H9 (cell line): ENCODE data around the gene RANBP3. TPM values are rescaled to one million over a fixed set of nuclear protein-coding genes. Genes with fewer than 3 reads are reported as not detected.

Experiments
- DNase-seq: peaks from one replicate; pipeline ENCODE4 v3.0.0-alpha.2; 2017
- H2AFZ ChIP-seq: one replicate; pipeline ENCODE4 v1.6.1; 2013; ENCODE audit warnings: mild to moderate bottlenecking, low read length, control low read depth, moderate library complexity
- H2AK5ac ChIP-seq: 2 replicates; pipeline ENCODE4 v1.6.1; 2013; ENCODE audit warnings: low read length, control low read depth, mixed read lengths; ENCODE audit not compliant: insufficient read length
- H2BK120ac ChIP-seq: one replicate; pipeline ENCODE4 v1.6.1; 2013; ENCODE audit warnings: low read depth, mild to moderate bottlenecking, low read length, control low read depth, inconsistent platforms; ENCODE audit not compliant: poor library complexity, severe bottlenecking
- H2BK12ac ChIP-seq: 2 replicates; pipeline ENCODE4 v1.6.1; 2013; ENCODE audit warnings: low read length, control low read depth, mixed read lengths, low read depth; ENCODE audit not compliant: insufficient read length
- H2BK15ac ChIP-seq: 2 replicates; pipeline ENCODE4 v1.6.1; 2013; ENCODE audit warnings: low read depth, low read length, control low read depth
- H2BK20ac ChIP-seq: one replicate; pipeline ENCODE4 v1.6.1; 2013; ENCODE audit warnings: low read depth, mild to moderate bottlenecking, low read length, control low read depth, inconsistent platforms; ENCODE audit not compliant: poor library complexity, severe bottlenecking
- H2BK5ac ChIP-seq: 2 replicates; pipeline ENCODE4 v1.6.1; 2013; ENCODE audit warnings: low read length, control low read depth, mixed read lengths; ENCODE audit not compliant: insufficient read length
- H3K14ac ChIP-seq: 2 replicates; pipeline ENCODE4 v1.6.1; 2013; ENCODE audit warnings: low read length, control low read depth; ENCODE audit not compliant: insufficient read depth
- H3K18ac ChIP-seq: 2 replicates; pipeline ENCODE4 v1.6.1; 2013; ENCODE audit warnings: low read depth, mild to moderate bottlenecking, mixed read lengths, low read length, control low read depth; ENCODE audit not compliant: insufficient read length
- H3K23ac ChIP-seq: 2 replicates; pipeline ENCODE4 v1.6.1; 2013; ENCODE audit warnings: low read length, control low read depth, mixed read lengths, low read depth; ENCODE audit not compliant: insufficient read length
- H3K23me2 ChIP-seq: 2 replicates; pipeline ENCODE4 v1.6.1; 2013; ENCODE audit warnings: low read depth, mild to moderate bottlenecking, mixed read lengths, low read length, control low read depth; ENCODE audit not compliant: insufficient read length, poor library complexity, severe bottlenecking
- H3K27ac ChIP-seq: 2 replicates; pipeline ENCODE4 v1.5.1; 2013; ENCODE audit warnings: low read length, control low read depth, mixed read lengths, low read depth; ENCODE audit not compliant: insufficient read length
- H3K27me3 ChIP-seq: 2 replicates; pipeline ENCODE4 v1.6.1; 2013; ENCODE audit warnings: low read length, control low read depth, inconsistent platforms; ENCODE audit not compliant: insufficient read depth
- H3K4ac ChIP-seq: 2 replicates; pipeline ENCODE4 v1.6.1; 2013; ENCODE audit warnings: low read depth, mild to moderate bottlenecking, control low read depth, inconsistent platforms, low read length, moderate library complexity
- H3K4me1 ChIP-seq: 2 replicates; pipeline ENCODE4 v1.6.1; 2013; ENCODE audit warnings: low read length, control low read depth, inconsistent platforms; ENCODE audit not compliant: insufficient read depth
- H3K4me2 ChIP-seq: 2 replicates; pipeline ENCODE4 v1.6.1; 2013; ENCODE audit warnings: low read length, control low read depth, mixed read lengths; ENCODE audit not compliant: insufficient read length, insufficient read depth
- H3K56ac ChIP-seq: 2 replicates; pipeline ENCODE4 v1.6.1; 2013; ENCODE audit warnings: low read depth, mild to moderate bottlenecking, mixed read lengths, low read length, control low read depth; ENCODE audit not compliant: insufficient read length
- H3K79me1 ChIP-seq: 2 replicates; pipeline ENCODE4 v1.6.1; 2013; ENCODE audit warnings: low read depth, mild to moderate bottlenecking, moderate library complexity, low read length, control low read depth, inconsistent platforms; ENCODE audit not compliant: insufficient read depth, poor library complexity, severe bottlenecking
- H3K79me2 ChIP-seq: 2 replicates; pipeline ENCODE4 v1.6.1; 2013; ENCODE audit warnings: low read length, control low read depth, inconsistent platforms; ENCODE audit not compliant: insufficient read depth
- H3K9ac ChIP-seq: 2 replicates; pipeline ENCODE4 v1.6.1; 2013; ENCODE audit warnings: low read length, control low read depth, mixed read lengths; ENCODE audit not compliant: insufficient read length; ENCODE audit errors: extremely low read depth
- H3K9me3 ChIP-seq: one replicate; pipeline ENCODE4 v1.6.1; 2013; ENCODE audit warnings: low read depth, low read length, inconsistent platforms; ENCODE audit not compliant: control insufficient read depth
- H3T11ph ChIP-seq: one replicate; pipeline ENCODE4 v1.6.1; 2013; ENCODE audit warnings: mild to moderate bottlenecking, low read length, control low read depth, inconsistent platforms
- H4K20me1 ChIP-seq: one replicate; pipeline ENCODE4 v1.6.1; 2013; ENCODE audit not compliant: control insufficient read depth, insufficient read length, insufficient read depth
- H4K5ac ChIP-seq: 2 replicates; pipeline ENCODE4 v1.6.1; 2013; ENCODE audit warnings: low read depth, mild to moderate bottlenecking, mixed read lengths, low read length, control low read depth; ENCODE audit not compliant: insufficient read length
- H4K8ac ChIP-seq: replicated peaks from 2 replicates; pipeline ENCODE4 v1.6.1; 2013; ENCODE audit warnings: low read length, control low read depth, mixed read lengths, low read depth; ENCODE audit not compliant: insufficient read length
- H4K91ac ChIP-seq: 2 replicates; pipeline ENCODE4 v1.6.1; 2013; ENCODE audit warnings: low read depth, mild to moderate bottlenecking, moderate library complexity, mixed read lengths, low read length, control low read depth; ENCODE audit not compliant: insufficient read length
- H3K27ac Mint-ChIP-seq, 3 experiments: 2 replicates in 2 of 3; 3 replicates in 1 of 3; pipeline ENCODE4 v1.8.0; 2020 to 2021; ENCODE audit warnings: mixed read lengths in 3 of 3, mild to moderate bottlenecking in 1 of 3, moderate library complexity in 1 of 3
- H3K27me3 Mint-ChIP-seq: 2 replicates; pipeline ENCODE4 v1.8.0; 2021; ENCODE audit warnings: low read depth, mild to moderate bottlenecking, moderate library complexity, mixed read lengths
- H3K36me3 Mint-ChIP-seq, 3 experiments: 2 replicates in 2 of 3; 3 replicates in 1 of 3; pipeline ENCODE4 v1.8.0; 2020 to 2021; ENCODE audit warnings: low read depth in 3 of 3, mixed read lengths in 3 of 3; ENCODE audit not compliant: insufficient read depth in 1 of 3
- H3K4me1 Mint-ChIP-seq, 2 experiments: 2 replicates each; pipeline ENCODE4 v1.8.0; 2020; ENCODE audit warnings: mixed read lengths in 2 of 2
- H3K4me3 Mint-ChIP-seq, 2 experiments: 2 replicates in 1 of 2; 3 replicates in 1 of 2; pipeline ENCODE4 v1.8.0; 2020 to 2021; ENCODE audit warnings: mild to moderate bottlenecking in 2 of 2, mixed read lengths in 2 of 2, moderate library complexity in 1 of 2
- H3K9me3 Mint-ChIP-seq, 2 experiments: 2 replicates in 1 of 2; 3 replicates in 1 of 2; pipeline ENCODE4 v1.8.0; 2020; ENCODE audit warnings: mild to moderate bottlenecking in 2 of 2, mixed read lengths in 2 of 2, moderate library complexity in 1 of 2
- WGBS: extraction: QIAGEN DNeasy Blood & Tissue Kit; methylation state at CpG from one replicate; pipeline ENCODE4 v1.1.7; 2013; ENCODE audit warnings: missing lambda C conversion rate, low lambda C conversion rate, mixed read lengths; ENCODE audit not compliant: insufficient read length; ENCODE audit errors: extremely low coverage; 5-methylcytosine and 5-hydroxymethylcytosine counted together
- total RNA-seq: library from RNA; stranded (reverse); gene quantifications from 2 replicates; pipeline ENCODE4 v1.2.1, GENCODE V29; 2021
- TF ChIP-seq, protein P1 (sequence below): fragments of 200-600 bp; sonication (generic); conservative IDR thresholded peaks from 3 replicates; pipeline ENCODE4 v1.8.0; 2021; ENCODE audit warnings: antibody characterized with exemption, mild to moderate bottlenecking

RANBP3 gene
- total RNA-seq, 1 experiment from 2014 or later, result 86.5 TPM

DNA sequence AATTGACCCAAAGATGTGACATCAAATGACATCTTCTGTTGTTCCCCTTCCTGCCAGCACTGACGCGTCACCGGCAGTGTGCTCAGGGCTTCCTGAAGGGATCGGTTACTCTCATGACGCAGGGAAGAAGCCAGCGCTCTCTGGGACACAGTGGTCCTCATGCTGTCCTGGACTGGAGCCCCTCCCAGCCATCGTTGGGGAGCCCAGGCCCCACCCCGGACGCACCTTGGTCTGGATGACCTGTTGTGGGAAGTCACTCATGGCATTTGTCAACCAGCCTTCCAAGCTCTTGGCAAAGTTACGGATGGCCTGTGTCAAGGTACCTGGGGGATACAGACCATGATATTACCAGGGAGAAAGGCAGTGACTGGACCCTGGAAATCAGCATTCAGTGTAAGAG lies 26.0 kb upstream of the RANBP3 start:
- WGBS, result no CpG with 5 or more reads among the region's 10 CpGs
- H3K27me3 ChIP-seq, result no peaks in the 10 kb centered on the region
- no peak overlapping the region; the same call in 1 of the 2 replicates for H3K14ac ChIP-seq
- H2AFZ ChIP-seq, result no peak overlapping the region
- no peak overlapping the region for H3K23ac ChIP-seq
- H3K36me3 Mint-ChIP-seq, result peaks cover 3 to 12% (median 9%) of the 10 kb centered on the region in 3 experiments; a peak in 5 of 7 replicates
- TF ChIP-seq, protein P1, sequence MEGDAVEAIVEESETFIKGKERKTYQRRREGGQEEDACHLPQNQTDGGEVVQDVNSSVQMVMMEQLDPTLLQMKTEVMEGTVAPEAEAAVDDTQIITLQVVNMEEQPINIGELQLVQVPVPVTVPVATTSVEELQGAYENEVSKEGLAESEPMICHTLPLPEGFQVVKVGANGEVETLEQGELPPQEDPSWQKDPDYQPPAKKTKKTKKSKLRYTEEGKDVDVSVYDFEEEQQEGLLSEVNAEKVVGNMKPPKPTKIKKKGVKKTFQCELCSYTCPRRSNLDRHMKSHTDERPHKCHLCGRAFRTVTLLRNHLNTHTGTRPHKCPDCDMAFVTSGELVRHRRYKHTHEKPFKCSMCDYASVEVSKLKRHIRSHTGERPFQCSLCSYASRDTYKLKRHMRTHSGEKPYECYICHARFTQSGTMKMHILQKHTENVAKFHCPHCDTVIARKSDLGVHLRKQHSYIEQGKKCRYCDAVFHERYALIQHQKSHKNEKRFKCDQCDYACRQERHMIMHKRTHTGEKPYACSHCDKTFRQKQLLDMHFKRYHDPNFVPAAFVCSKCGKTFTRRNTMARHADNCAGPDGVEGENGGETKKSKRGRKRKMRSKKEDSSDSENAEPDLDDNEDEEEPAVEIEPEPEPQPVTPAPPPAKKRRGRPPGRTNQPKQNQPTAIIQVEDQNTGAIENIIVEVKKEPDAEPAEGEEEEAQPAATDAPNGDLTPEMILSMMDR, result no peak
- no peak overlapping the region for H2AK5ac ChIP-seq
- H4K20me1 ChIP-seq, result no peaks in the 10 kb centered on the region
- H3K9me3 Mint-ChIP-seq, result peaks cover 3 to 4% of the 10 kb centered on the region in 2 experiments; a peak in 3 of 5 replicates
- no peak overlapping the region for H2BK15ac ChIP-seq
- no peak for DNase-seq
- H2BK12ac ChIP-seq, result no peak overlapping the region
- no peak overlapping the region; a peak in 1 of 5 replicates for H3K4me3 Mint-ChIP-seq
- no peak overlapping the region for H3K18ac ChIP-seq
- H3K4me1 ChIP-seq, result no peaks in the 10 kb centered on the region
- H4K8ac ChIP-seq, result no peak overlapping the region
- no peaks in the 10 kb centered on the region for H3K79me1 ChIP-seq
- H3K27me3 Mint-ChIP-seq, result peaks cover 7% of the 10 kb centered on the region
- H2BK120ac ChIP-seq, result no peak overlapping the region
- H3K4me1 Mint-ChIP-seq, result no peaks in the 10 kb centered on the region
- no peak overlapping the region for H3K4me2 ChIP-seq
- H3K27ac ChIP-seq, result no peak overlapping the region
- no peak overlapping the region for H3K56ac ChIP-seq
- no peak overlapping the region for H4K91ac ChIP-seq
- no peak overlapping the region for H3K4ac ChIP-seq
- H2BK5ac ChIP-seq, result no peak overlapping the region
- H3K9me3 ChIP-seq, result no peaks in the 10 kb centered on the region
- H3K27ac Mint-ChIP-seq, result no peak overlapping the region
- no peaks in the 10 kb centered on the region for H3K23me2 ChIP-seq
- H2BK20ac ChIP-seq, result no peak overlapping the region
- no peak overlapping the region for H4K5ac ChIP-seq
- H3K9ac ChIP-seq, result no peak overlapping the region
- no peak overlapping the region for H3T11ph ChIP-seq
- H3K79me2 ChIP-seq, result no peaks in the 10 kb centered on the region
